NCI-H146 treated with DMSO at 0.1 percent for 48 hours (cell line): ENCODE data around the gene RAB11FIP2.
"Not testable (repeated sequence)": the region's sequence is repeated elsewhere in the genome, so short reads cannot be mapped to it uniquely, and the experiment has no call there.

ENCODE experiments used
- DNase-seq: peaks from one replicate; lab custom pipeline; 2025; ENCODE audit not compliant: unreplicated experiment; lab: John Stamatoyannopoulos, UW

Gene RAB11FIP2, protein sequence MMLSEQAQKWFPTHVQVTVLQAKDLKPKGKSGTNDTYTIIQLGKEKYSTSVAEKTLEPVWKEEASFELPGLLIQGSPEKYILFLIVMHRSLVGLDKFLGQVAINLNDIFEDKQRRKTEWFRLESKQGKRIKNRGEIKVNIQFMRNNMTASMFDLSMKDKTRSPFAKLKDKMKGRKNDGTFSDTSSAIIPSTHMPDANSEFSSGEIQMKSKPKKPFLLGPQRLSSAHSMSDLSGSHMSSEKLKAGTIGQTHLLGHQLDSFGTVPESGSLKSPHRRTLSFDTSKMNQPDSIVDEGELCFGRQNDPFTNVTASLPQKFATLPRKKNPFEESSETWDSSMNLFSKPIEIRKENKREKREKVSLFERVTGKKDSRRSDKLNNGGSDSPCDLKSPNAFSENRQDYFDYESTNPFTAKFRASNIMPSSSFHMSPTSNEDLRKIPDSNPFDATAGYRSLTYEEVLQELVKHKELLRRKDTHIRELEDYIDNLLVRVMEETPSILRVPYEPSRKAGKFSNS

DNA sequence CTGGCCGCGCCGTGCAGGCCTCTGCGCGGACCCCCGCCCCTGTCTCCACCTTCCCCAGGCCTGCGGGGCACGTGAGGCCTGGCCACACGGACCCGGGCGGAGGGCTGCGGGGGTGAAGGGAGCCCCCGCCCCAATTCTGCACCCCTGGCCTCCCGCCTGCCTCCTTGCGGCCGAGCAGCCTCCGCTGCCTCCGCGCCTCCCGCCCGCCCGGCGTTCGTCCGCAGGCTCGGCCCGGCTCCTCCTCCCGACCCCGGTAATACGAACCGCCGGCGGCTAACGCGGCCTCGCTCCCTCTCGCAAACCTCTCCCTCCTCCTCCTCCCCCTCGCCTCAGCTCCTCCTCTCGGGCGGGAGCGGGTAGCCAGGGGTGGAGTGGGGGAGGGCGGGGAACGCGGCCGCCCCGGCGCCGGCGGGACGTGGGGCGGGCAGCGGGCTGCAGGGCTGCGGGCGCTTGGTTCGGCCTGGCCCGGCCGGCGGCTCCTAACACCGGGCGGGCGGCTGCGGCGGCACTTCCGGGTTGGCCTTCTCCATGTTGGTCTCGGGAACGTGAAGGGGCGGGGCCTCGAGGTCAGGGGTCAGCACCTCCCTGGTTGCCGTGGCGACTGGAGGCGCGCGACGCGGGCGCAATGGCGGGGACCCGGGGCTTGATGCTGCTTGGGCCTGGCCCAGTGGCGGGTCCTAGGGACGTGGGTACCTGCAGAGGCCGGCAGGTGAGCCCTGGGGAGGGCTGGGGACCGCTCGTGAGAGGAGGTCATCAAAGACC lies at the start of gene RAB11FIP2:
TSS of gene RAB11FIP2 (minus strand) at position 547 of the 762 bp plus-strand sequence. CDS start 778 bp downstream, outside the sequence.
- peak; percentile 91 for DNase-seq

DNA sequence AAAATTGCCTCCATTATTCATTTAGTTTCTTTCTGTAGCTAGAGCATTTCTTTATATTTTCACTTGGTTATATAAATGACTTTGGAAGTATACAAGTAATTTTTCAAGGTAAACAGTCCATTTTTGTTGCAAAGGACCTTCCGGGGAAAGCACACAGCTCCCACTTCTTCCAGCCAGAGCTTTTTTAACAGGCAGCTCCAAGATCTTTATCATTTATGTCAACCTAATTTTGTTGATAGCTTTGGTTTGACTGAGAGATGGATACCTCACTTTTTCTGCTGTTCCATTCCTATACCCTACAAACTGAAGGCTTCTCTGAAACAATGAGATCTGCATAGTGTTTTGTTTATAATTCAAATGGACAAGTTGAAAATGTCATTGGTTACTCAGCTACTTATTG lies 49.3 kb upstream of the RAB11FIP2 start:
- no peak for DNase-seq

DNA sequence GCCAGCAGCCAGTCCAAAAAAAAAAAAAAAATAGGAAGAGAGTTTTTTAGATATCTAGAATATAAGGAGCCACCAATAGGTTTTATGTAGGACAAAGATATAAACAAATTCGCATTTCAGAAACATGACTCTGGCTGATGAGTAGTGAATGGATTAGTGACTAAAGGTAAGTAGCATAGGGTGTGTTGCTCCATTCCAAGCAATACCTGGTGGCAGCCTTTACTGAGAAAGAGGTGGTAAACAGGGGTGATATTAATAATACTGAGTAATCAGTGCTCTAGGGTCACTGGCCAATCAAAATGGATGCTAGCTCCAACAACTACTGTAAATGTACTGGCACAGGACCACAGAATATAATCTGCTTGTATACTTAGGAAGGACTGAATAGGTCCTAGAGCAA lies 45.5 kb upstream of the RAB11FIP2 start:
- DNase-seq: no peak

DNA sequence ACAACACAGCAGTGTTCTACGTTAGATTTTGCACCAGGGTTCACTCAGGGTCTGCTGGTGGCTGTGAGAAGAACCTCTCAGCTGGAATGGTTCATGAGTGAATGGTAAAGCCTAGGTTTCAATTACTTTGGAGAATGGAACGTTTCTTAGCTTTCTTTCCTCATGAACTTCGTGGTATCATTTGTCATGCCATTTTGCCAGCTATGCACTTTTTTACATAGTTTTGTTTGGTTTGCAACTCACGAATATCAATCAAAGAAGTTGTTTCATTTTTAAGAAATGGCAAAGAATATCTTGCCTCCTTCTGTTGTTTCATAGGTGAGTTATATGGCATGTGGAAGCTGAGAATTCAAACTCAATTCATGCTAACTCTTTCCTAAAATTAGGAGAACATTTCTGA lies 34.1 kb upstream of the RAB11FIP2 start:
- DNase-seq: no peak

DNA sequence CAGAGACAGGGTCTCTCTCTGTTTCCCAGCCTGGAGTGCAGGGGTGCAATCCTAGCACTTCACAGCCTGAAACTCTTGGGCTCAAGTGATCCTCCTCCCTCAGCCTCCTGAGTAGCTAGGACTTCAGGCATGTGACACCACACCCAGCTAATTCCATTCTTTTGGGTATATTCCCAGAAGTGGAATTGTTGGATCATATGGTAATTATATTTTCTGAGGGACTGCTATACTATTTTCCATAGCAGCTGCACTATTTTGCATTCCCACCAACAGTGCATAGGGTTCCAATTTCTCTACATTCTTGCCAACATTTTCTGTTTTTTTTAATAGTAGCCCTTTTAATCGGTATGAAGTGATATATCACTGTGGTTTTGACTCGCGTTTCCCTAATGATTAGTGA lies 30.0 kb upstream of the RAB11FIP2 start:
- DNase-seq: no peak

DNA sequence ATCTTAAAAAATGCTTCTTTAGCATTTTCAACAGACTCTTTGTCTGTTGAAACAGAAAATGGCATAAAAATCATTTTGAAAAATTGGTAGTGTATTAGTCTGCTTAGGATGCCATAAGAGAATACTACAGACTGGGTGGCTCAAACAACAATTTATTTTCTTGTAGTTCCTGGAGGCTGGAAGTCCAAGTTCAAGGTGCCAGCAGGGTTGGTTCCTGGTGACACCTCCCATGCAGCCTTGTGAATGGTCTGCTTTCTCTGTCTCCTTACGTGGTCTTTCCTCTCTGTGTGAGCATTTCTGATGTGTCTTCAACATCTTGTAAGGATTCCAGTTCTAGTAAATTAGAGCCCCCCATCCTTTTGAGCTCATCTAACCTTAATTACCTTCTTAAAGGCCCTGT lies 26.1 kb upstream of the RAB11FIP2 start:
- no peak for DNase-seq

DNA sequence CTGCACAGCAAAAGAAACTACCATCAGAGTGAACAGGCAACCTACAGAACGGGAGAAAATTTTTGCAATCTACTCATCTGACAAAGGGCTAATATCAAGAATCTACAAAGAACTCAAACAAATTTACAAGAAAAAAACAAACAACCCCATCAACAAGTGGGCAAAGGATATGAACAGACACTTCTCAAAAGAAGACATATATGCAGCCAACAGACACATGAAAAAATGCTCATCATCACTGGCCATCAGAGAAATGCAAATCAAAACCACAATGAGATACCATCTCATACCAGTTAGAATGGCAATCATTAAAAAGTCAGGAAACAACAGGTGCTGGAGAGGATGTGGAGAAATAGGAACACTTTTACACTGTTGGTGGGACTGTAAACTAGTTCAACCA lies 20.6 kb upstream of the RAB11FIP2 start:
- not testable (repeated sequence) for DNase-seq

DNA sequence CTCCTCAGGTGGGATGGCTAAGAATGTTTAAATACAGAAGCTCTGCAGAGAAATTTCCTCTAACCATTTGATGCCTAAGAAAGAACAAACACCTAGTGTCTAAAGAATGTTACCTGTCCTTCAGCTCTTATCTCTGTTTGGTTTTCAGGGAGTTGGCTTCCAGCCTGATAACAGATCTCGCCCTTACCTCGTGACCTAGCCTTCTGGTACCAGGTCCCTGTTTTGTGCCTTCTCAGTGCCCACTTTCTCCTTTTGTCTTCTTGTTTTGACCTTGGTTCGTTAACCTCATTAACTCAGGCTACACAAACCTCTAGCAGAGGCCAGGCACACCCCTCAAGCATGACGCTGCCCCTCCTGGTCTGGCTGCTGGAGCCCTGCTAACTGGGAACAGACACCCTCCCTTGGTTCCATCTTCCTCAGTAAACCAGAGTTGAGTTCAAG lies 16.1 kb upstream of the RAB11FIP2 start:
- DNase-seq: no peak

DNA sequence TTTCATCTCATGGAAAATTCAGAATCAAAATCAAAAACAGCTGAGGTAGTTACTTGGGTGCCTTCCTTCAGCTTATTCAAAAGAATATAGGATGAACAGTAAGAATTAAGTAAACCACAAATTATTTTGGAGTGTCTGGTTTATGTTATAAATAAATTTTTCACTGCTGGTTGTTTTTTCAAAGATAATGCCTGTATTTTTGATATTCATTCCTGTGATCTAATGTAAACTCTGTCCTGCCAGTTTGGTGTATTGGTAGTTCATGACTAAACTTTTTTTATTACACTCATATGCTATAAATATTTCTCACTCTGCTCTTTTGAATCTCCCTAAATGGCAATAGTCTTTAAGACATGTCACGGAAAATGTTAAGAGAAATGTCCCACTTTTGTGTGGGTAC lies 11.6 kb upstream of the RAB11FIP2 start:
- DNase-seq: no peak

DNA sequence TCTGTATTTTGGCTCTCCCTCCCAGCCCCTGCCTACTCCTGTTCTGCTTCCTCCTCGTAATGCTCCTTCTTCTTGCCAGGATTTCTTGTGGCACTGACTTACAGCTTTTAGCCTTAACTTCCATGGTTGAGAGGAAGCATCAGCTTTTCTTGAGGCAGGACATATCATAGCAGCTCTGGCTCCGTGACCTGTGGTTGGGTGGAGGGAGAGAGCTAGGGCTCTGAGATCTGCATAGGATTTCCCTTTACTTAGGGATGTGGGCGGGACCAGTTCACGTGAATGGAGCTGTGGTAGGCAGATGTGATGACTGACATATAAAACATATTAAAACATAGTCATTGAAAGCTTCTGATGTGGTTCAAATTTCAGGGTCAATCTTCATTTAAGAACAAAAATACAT lies 10.6 kb upstream of the RAB11FIP2 start:
- DNase-seq: no peak

DNA sequence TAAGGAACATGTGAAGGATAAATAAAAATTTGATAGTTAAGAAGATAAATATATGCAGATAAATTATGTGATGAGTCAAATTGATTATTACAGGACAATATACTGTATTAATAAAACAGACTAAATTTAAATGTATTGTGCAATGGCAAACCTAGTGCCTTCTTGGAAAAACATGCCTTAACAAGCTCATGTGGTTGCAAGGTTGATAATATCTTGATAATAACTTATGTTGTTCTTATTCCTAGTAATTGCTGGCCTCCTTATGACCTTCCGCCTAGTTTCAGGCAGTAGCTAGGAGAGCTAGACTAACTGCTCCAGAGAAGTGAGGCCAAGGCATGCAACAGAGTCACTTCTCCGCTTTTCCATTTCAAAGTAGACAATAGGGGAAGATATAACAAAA lies 7.6 kb upstream of the RAB11FIP2 start:
- DNase-seq: no peak

DNA sequence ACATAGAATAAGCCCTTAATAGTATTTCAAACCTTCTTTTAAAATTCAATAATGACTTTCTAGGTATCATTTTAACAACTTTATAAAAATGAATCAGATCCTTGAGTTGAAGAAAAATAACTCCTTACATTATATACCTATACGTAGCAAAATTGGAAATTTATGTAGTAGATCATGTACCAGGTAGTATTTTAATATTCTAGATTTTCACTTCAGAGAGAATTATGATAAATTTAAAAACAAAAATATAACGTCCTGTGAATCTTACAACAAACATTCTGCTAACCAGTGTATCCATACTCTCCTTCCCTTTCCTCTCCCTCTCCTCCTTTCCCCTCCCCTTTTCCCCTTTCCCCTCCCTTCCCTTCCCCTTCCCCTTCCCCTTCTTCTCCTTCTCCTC lies 6.1 kb upstream of the RAB11FIP2 start:
- DNase-seq: no peak

DNA sequence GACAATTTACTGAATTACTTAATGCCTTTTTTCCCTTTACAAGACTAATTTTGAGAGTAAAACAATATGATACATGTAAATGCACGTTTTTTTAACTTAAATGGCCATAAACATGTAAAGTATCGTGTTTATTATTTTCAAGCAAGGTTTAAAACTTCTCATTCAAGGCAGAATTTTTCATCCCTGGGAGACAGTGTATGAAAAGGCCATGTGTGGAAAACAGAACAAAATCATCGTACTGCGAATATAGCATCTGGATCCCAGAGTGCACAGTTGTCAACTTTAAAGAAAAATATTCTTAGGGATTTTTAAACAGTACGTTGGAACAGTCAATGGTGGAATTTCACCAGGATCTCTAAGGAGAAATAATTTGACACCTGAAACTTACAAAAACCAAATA lies 1.1 kb upstream of the RAB11FIP2 start:
- no peak for DNase-seq

DNA sequence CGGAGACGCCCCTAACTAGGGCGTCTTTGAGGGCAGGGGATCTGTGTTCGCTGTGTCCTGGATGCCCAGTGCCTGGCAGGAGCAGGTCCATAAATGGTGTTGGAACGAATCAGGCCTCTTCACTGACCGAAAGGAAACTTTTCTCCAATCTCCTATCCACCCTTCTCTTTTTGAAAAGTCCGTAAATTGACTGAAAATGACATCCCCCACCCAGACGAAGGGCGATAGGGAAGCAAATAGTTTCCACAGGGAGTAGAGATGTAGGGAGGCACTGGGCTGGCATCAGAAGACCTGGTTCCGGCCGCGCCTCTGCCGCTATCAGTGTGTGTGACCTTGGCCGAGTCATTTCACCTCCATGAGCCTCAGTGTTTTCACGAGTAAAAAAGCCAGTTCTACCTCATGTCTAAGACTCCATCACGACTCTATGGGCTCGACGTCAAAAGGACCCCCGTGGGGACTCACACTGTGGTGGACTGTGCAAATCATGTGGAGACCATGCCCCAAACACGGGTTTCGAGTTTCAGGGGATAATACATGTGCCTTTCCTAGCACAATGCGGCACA lies 497 bp upstream of the RAB11FIP2 start:
- peak; percentile 53 for DNase-seq

DNA sequence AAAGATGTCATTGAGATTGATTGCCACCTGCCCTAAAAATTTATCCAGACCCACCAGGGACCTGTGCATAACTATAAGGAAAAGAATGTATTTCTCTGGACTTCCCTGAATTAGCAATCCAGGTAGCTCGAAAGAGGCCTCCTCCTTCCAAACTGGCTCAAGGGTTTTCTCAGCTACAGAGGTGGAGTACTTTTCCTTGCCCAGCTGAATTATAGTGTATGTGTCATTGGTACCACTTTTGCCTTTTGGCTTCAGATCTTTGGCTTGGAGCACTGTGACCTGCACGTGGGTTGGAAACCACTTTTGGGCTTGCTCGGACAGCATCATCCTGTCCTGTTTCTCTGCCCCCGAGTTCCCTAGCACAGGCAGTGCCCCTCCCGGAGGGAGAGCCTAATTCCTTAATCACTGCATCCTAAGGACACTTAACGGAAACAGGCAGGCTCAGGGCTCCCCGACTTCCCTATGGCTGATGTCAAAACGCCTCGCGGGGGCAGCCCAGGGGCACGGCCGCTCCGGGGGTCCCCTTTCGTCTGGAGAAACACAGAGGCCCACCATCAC lies 825 bp downstream of the RAB11FIP2 start:
- peak; percentile 29 for DNase-seq

DNA sequence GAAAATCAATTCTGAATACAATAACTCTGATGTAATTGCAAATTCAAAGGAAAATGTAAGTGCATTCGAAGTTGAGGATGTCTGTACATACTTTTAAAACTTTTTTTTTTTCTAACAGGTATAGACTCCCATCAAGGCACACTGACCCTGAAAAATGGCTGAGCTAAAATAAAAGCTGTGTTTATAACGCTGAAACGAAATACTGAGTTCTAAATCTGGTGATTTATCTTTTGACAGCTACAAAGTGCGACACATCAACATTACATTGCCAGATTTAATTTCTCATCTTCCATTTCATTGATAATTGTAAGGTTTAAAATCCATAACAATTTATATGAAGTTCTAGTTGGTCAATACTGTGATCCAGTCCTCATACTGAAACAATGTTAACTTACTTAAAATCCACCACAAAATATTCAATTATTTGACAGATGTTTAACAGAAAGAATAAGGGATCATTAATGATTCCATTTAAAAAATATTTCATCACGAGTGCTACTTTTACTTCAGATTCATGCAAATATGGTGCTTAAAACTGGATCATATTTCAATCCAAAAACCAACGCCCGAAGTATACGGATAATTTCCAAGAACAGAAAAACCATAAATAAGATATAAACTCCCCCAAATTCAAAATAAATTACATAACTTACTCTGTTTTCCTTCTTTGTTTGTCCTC lies 1.4 kb downstream of the RAB11FIP2 start:
- no peak for DNase-seq

DNA sequence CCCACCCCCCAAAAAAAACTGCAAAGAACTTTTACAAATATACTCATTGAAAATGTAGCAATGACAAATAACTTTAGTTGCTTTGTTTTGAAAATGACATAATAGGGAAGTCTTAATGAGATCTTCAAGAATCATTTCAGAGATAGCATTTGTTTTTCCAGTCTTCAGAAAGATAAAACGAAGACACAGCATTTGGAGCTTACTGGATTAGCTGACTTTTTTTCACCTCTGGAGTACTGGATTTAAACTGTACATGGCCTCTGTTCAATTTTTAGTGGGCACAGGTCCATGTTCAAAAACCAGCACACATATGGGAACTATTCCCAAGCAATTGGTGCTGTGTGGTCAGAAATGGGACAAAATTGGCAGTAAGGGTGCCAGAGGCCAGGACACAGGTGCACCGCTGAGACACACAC lies 3.9 kb downstream of the RAB11FIP2 start:
- no peak for DNase-seq

DNA sequence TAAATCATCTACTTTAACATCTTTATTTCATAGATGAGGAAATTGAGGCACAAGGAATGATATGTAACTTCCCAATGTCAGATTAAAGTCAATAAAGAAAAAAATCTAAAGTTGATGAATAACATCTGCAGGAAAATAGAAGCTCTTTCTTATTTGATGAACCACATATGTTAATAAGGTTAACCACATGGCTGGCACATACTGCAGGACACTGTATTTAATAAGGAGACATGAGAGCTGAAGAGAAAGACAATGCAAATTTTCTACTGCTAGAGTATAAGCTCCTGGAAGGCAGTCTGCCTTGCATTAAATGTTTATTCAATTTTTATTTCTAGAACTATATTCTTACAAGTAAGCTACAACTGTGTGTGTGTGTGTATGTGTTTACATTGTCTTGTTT lies 4.4 kb downstream of the RAB11FIP2 start:
- DNase-seq: no peak

DNA sequence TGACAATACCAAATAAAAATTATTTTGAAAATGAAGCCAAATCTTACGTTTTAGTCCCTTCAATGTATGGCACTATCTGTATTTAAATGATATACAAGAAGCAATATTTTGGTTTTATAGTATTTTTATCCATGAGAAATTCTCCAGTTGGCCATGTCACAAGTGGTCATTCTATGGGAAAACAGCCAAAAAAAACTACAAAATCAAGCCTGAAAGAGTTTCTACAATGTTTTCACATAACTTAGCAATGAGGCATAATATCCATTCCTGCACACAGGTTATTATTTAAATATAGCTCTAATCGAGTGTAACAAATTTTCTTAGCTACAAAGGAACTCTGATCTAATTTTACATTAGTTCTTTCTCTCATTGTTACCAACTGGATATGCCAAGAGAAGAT lies 5.4 kb downstream of the RAB11FIP2 start:
- no peak for DNase-seq

DNA sequence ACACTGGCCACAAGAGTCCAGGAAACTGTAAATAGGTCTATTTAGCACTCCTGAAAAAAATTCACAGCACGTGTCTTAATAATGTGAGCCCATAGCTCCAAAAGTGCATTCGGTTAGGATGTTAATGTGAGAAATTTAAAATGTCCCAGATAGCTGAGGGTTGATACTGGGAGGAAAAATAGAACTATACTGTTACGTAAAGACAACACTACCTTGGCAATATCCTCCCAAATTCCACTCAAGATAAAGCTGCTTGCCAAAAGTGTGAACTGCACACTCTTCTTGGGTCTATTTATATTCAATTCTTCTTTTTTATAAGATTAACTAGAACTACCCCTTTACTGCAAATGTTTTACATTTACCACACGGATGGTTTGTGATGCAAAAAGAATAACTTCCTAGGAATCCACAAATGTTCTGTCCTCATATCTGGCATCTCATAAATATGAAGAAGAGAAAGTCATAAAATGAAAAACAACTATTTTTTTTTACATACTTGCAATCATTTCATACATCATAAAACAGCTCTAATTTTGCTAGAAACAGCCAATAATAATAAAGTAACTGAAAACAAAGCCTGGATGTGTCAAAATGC lies 10.4 kb downstream of the RAB11FIP2 start:
- DNase-seq: no peak
